Muscle layer of duodenum (tissue), 2 donors: Measurements from ENCODE around the gene NQO2.
A peak's percentile ranks its signal among the peaks of the same experiment; 100 is the strongest.
"Not testable (repeated sequence)": the region's sequence is repeated elsewhere in the genome, so short reads cannot be mapped to it uniquely, and the experiment has no call there.

Experiments used
- H3K27ac ChIP-seq: one replicate; pipeline ENCODE4 v1.7.0; 2013; ENCODE audit warnings: mild to moderate bottlenecking, low read length
- H3K27me3 ChIP-seq: one replicate; pipeline ENCODE4 v1.7.0; 2013; ENCODE audit warnings: low read depth, mild to moderate bottlenecking, control low read depth, low read length
- H3K36me3 ChIP-seq, 2 donors: one replicate each; pipeline ENCODE4 v1.7.0; 2013; ENCODE audit warnings: low read length in 2 of 2, control low read depth in 1 of 2, mild to moderate bottlenecking in 1 of 2; ENCODE audit not compliant: insufficient read depth in 2 of 2, control insufficient read depth in 1 of 2
- H3K4me1 ChIP-seq, 2 donors: one replicate each; pipeline ENCODE4 v1.7.0; 2013; ENCODE audit warnings: low read length in 2 of 2, mild to moderate bottlenecking in 2 of 2, control low read depth in 1 of 2, moderate library complexity in 1 of 2; ENCODE audit not compliant: insufficient read depth in 2 of 2, control insufficient read depth in 1 of 2
- H3K4me3 ChIP-seq, 2 donors: one replicate each; pipeline ENCODE4 v1.7.0; 2013; ENCODE audit warnings: low read length in 2 of 2, low read depth in 1 of 2, mild to moderate bottlenecking in 1 of 2
- H3K9me3 ChIP-seq, 2 donors: one replicate each; pipeline ENCODE4 v1.7.0; 2013; ENCODE audit warnings: low read length in 2 of 2, control low read depth in 1 of 2, mild to moderate bottlenecking in 1 of 2; ENCODE audit not compliant: control insufficient read depth in 1 of 2
- donor health status: healthy.

The NQO2 gene

DNA sequence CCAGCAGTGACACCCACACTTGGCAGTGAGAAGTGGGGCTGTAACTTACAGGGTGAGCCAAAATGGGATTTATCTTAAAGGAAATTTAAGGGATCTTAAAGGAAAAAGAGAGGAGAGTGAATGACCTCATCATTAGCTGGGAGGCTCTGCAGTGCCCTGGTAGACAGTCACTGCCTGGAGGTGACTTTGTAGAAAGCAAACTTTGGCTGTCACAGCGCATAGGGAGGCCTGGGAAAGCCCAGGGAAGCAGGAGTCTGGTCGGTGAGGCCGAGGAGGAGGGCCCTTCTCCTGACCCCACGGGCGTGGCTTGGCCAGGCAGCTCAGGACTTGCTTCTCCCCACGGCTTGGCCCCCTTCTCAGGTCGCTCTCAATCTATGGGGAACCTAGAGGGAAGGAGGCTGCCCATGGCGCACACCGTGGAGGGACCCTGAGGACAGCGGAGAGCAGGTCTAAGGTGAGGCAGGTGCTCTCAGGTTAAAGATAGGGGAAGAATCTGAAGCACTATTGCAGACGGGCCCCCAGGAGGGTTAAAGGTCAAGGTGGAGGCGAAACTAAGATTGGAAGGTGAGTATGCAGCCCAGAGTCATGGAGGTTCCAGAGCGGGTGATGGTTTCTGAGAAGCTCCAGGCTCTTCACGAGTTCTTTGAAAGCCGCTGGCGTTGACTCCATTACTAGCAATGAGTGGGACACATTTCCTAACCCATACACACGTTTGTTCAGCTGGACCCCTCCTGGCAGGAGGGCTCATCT, 53.0 kb downstream of the NQO2 start:
- H3K27ac ChIP-seq, result no peak overlapping the region
- H3K9me3 ChIP-seq, result no peaks in the 10 kb centered on the region
- no peaks in the 10 kb centered on the region for H3K27me3 ChIP-seq
- no peaks in the 10 kb centered on the region for H3K36me3 ChIP-seq
- H3K4me1 ChIP-seq, result peaks cover 0 to 6% of the 10 kb centered on the region in 2 donors
- H3K4me3 ChIP-seq, result peak overlapping the region in 1 of 2 donors; percentile 50

DNA sequence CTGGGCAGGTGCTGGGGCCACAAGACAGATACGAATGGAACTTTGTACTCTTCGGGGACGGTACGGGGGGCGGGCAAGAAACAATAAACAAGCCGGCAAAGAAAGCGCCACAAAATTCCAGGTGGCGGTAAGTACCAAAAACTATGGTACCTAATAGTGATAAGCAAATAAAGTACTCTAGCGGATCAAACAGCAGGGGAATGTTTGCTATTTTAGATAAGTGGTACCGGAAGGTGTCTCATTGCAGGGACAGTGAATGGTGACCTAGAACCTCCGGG, 53.5 kb downstream of the NQO2 start:
- H3K36me3 ChIP-seq, result no peaks in the 10 kb centered on the region
- peaks cover 0 to 6% of the 10 kb centered on the region in 2 donors for H3K4me1 ChIP-seq
- peak overlapping the region; percentile 50 to 63 for H3K4me3 ChIP-seq
- H3K27me3 ChIP-seq, result no peaks in the 10 kb centered on the region
- no peak overlapping the region for H3K27ac ChIP-seq
- no peaks in the 10 kb centered on the region for H3K9me3 ChIP-seq

DNA sequence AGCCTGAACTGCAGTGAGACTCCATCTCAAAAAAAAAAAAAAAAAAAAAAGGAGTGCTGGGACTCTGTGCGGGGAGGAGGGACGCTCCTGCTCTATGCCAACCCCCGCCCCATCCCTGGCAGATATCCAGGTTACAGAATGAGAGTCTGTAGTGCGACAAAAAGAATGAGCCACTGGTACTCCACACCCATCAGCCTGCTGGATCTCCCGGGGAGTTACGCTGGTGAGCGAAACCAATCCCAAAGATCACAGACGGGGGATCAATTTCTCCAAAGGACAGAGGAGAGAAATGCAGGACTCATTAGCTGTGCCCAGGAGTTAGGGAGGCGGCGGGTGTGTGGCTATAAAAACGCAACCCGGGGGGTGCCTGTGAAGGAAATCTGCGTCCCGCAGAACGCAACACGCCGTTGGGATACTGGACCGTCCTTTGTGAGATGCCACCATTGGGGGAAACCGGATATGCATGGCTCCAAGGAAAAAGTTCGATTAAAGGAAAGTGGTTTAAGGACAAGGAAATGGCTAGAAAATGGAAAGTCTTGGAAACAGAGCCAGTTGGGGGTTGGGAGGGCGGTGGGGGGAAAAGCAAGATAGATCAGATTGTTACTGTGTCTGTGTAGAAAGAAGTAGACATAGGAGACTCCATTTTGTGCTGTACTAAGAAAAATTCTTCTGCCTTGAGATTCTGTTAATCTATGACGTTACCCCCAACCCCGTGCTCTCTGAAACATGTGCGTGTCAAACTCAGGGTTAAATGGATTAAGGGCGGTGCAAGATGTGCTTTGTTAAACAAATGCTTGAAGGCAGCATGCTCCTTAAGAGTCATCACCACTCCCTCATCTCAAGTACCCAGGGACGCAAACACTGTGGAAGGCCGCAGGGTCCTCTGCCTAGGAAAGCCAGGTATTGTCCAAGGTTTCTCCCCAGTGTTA, 54.8 kb downstream of the NQO2 start:
- not testable (repeated sequence) for H3K9me3 ChIP-seq, H3K36me3 ChIP-seq, H3K4me1 ChIP-seq, H3K27ac ChIP-seq, H3K27me3 ChIP-seq
- peak overlapping the region; percentile 26 to 63 for H3K4me3 ChIP-seq

DNA sequence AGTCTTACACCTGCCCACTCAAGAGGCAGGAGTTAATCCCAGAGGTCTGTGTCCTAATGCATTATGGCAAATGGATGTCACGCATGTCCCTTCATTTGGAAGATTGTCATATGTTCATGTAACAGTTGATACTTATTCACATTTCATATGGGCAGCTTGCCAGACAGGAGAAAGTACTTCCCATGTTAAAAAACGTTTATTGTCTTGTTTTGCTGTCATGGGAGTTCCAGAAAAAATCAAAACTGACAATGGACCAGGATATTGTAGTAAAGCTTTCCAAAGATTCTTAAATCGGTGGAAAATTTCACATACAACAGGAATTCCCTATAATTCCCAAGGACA, 55.4 kb downstream of the NQO2 start:
- H3K27ac ChIP-seq, H3K36me3 ChIP-seq: not testable (repeated sequence)

DNA sequence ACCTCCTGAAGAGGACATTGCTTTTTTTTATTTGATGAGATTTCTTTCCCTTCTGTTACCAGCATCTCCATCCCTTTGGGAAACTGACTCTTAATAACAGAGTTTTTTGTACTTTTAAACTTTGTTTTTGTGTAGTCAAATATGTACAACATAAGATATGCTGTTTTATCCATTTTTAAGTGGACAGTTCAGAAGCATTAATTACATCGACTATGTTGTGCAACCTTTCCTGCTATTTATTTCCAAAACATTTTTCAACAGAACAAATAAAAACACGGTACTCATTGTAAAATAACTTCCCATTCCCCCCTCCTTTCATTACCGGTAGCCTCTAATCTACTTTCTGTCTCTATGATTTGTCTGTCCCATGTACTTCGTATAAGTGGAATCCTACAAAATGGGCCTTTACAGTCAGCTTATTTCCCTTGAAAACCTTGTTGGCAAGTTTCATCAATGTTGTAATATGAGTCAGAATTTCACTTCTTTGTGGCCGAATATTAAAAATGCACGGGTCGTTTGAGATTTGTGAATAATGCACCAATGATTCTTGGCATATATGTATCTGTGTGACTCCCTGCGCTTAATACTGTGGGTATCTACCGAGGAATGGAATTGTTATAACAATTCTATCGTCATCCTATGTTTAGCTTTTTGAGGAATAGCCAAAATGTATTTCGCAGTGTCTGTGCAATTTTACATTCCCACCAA, 57.5 kb downstream of the NQO2 start:
- no peaks in the 10 kb centered on the region for H3K36me3 ChIP-seq
- H3K4me1 ChIP-seq, result peaks cover 0 to 6% of the 10 kb centered on the region in 2 donors
- H3K27me3 ChIP-seq, result no peaks in the 10 kb centered on the region
- H3K9me3 ChIP-seq, result no peaks in the 10 kb centered on the region
- H3K27ac ChIP-seq, result no peak overlapping the region
- no peak overlapping the region for H3K4me3 ChIP-seq

More for the DNA sequence above, 55.4 kb downstream of the NQO2 start:
- H3K4me3 ChIP-seq, H3K9me3 ChIP-seq, H3K27me3 ChIP-seq, H3K4me1 ChIP-seq: not testable (repeated sequence)

DNA sequence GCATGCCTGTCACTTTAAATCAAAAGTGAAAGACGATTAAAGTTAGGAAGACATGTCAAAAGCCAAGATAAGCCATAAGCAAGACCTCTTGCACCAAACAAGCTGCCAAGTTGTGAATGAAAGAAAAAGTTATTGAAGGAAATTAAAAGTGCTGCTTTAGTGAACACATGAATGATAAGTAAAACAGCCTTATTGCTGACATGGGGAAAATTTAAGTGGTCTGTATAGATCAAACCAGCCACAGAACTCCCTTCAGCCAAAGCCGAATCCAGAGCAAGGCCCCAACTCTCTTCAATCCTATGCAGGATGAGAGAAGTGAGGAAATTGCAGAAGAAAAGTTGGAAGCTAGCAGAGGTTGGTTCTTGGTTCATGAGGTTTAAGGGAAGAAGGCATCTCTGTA, 59.3 kb downstream of the NQO2 start:
- H3K9me3 ChIP-seq, result no peaks in the 10 kb centered on the region
- peaks cover 0 to 3% of the 10 kb centered on the region in 2 donors for H3K4me1 ChIP-seq
- H3K27me3 ChIP-seq, result no peaks in the 10 kb centered on the region
- H3K36me3 ChIP-seq, result no peaks in the 10 kb centered on the region
- no peak overlapping the region for H3K4me3 ChIP-seq
- no peak overlapping the region for H3K27ac ChIP-seq

DNA sequence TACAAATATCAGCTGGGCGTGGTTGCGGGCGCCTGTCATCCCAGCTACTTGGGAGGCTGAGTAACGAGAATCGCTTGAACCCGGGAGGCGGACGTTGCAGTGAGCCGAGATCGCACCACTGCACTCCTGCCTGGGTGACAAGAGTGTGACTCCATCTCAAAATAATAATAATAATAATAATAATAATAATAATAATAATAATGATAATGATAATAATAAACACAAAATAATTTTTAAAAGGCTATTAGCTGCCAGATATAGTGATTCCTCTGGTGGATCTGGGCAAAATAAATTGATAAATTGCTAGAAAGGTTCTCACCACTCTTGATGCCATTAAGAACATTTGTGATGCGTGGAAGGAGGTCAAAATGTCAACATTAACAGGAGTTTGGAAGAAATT, 60.4 kb downstream of the NQO2 start:
- H3K9me3 ChIP-seq, H3K27me3 ChIP-seq, H3K27ac ChIP-seq, H3K4me3 ChIP-seq, H3K36me3 ChIP-seq, H3K4me1 ChIP-seq: not testable (repeated sequence)

DNA sequence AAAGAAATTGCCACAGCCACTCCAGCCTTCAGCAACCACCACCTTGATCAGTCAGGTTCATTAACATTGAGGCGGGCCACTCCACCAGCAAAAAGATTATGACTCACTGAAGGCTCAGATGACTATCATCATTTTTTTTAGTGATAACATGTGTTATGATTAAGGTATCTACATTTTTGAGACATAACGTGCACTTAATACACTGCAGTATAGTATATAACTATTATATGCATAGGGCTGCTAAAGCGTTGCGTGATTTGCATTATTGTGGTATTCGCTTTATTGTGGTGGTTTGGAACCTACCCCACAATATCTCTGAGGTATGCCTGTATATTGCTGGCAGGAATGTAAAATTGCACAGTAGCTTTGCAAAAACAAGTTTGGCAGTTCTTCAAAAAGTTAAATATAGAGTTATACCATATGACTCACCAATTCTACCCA, 61.8 kb downstream of the NQO2 start:
- no peaks in the 10 kb centered on the region for H3K27me3 ChIP-seq
- no peaks in the 10 kb centered on the region for H3K36me3 ChIP-seq
- no peak overlapping the region for H3K4me3 ChIP-seq
- H3K27ac ChIP-seq, result no peak overlapping the region
- peaks cover 0 to 3% of the 10 kb centered on the region in 2 donors for H3K4me1 ChIP-seq
- no peaks in the 10 kb centered on the region for H3K9me3 ChIP-seq

DNA sequence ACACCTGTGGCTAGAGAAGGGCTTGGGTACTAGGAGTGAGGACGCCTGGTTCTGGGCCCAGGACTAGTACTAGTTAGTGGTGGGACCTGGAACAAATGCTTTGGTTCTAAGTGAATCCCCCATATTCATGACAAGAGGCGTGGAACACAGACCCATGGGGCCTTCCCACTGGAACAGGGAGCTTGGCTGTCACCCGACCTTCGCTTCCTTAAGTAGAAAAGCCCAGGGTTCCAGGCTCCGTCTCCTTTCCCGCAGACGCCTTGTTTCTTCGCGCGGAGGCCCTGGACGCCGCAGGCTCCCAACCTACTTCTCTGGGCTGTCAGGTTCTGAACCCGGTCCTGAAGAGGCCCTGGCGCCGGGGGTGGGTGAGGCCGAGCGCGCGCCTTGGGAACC, 63.6 kb downstream of the NQO2 start:
- Histone ChIP-seq H3K4me3 (peak overlapping the region in 1 of 2 donors; percentile 73), H3K4me1 (peaks cover 0 to 10% of the 10 kb centered on the region in 2 donors)
- not testable (repeated sequence) for H3K27ac ChIP-seq, H3K9me3 ChIP-seq, H3K27me3 ChIP-seq, H3K36me3 ChIP-seq

DNA sequence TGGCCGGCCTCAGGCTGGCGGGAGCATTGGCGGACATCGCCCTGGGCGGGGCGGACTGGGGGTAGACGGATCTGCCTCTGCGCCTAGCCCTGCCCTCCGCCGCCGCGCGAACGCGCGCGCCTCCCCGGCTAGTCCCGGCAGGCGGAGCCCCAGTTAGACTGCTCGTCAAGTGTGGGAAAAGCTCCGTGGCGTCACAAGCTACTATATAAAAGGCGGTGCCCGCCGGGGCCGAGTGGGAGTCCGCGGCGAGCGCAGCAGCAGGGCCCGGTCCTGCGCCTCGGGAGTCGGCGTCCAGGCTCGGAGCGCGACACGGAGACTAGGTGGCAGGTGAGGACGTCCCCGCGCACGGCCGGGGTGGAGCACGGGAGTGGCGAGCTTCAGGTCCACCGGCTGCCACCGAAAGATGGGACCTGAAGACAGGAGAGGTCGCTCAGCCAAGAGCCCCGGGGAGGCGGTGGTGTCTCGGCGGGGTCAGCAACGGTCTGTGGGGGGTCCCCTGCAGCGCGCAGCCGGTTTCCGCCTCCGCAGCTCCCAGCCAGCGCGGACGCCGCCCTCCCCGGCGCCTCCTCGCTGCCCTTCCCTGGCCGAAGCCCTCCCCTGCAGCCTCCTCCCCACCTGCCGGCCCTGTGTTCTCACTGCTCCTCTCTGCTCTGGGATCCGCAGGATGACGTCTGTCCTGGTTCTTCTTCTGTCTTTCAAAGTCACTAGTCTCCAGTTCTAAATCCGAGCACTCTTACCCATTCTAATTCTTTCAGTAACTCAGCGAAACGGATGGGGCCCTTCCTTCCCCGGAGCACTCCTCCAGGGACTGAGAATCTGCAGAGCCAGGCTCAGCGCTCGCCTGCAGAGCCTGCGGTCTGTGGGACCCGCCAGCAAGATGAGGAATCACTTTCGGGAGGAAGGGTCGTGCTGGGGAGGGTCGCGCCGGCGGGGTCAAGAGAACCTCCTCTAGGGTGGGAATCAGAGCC, 64.3 kb downstream of the NQO2 start:
- peaks cover 0 to 5% of the 10 kb centered on the region in 2 donors for H3K36me3 ChIP-seq
- H3K27ac ChIP-seq, result peak overlapping the region; percentile 58
- no peaks in the 10 kb centered on the region for H3K27me3 ChIP-seq
- H3K4me3 ChIP-seq, result peak overlapping the region; percentile 70 to 73
- peaks cover 0 to 10% of the 10 kb centered on the region in 2 donors for H3K4me1 ChIP-seq
- no peaks in the 10 kb centered on the region for H3K9me3 ChIP-seq
